Stimulated activated naive CD4-positive, alpha-beta T cell treated with Interleukin-2 at 50 U/mL for 16 hours (primary cell): ENCODE data around the gene WDFY4.

Experiments used
- DNase-seq: peaks from one replicate; lab custom pipeline; 2025; lab: John Stamatoyannopoulos, UW

The WDFY4 gene

DNA sequence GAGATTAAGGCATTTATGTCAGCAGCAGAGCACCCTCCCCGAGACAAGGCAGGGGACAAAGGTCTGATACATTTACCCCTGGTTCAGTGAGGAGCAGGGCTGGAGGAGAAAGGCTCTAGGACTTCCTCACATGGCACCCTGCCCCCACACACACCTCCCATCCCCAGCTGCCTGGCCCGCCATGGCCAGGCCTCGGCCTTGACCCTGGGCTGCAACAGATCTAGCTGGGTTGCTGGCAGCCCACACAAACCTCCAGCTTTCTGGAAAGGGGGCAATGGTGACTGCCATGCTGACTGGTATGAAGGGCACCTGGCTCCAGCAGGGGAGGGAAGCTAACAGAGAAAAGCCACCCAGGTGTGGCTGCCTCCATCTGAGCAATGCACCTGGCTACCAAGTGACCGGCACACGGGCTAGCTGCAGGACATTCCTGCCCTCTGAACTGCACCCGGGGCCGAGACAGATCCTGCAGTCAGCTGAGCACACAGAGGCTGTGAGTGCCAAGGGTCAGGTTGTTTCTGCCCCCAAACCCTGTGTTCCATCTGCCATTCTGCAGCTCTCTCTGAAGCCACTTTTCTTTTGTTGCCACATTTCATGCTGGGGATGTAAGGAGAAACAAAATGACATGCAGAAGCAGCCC is 340.8 kb downstream of the WDFY4 start:
- no peak for DNase-seq

- no peak for DNase-seq
Measured at GRCh38 chr10:49028639-49029038, 344.0 kb downstream of the WDFY4 start.

DNA sequence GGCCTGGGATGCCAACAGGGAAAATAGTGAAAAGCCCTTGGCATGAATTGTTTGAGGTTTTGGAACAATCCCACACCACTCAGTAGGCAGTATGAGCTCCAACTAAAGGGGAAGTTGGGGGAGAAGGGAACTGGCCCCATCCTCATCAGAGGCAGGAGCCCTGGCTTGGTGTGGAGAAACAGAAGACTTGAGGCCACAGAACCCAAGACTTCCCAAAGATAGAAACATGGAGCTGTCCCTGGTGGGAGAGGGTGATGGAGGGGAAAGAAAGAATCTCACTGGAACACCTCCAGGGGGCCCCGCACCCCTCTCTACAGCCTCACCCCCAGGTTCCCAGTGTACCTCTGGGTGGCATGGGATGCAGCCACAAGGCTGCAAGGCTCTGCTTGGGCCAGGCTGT is 345.0 kb downstream of the WDFY4 start:
- no peak for DNase-seq
